ACC112 (cell line): Measurements from ENCODE around the gene TTLL12.

Experiments used
- H2AFZ ChIP-seq: fragments of 200-600 bp; sonication (generic); one replicate; pipeline ENCODE4 v1.6.0; 2017; ENCODE audit warnings: antibody characterized with exemption, low read length; ENCODE audit not compliant: unreplicated experiment
- H3K27ac ChIP-seq: fragments of 200-600 bp; sonication (generic); 2 replicates; pipeline ENCODE4 v1.5.1; 2014; ENCODE audit warnings: low read depth, mild to moderate bottlenecking, antibody characterized with exemption, low read length, moderate library complexity
- H3K27me3 ChIP-seq: fragments of 200-600 bp; sonication (generic); 2 replicates; pipeline ENCODE4 v1.6.1; 2014; ENCODE audit warnings: mild to moderate bottlenecking, antibody characterized with exemption, low read length, moderate library complexity, mixed read lengths; ENCODE audit not compliant: insufficient read depth
- H3K36me3 ChIP-seq: fragments of 200-600 bp; sonication (generic); 2 replicates; pipeline ENCODE4 v1.6.1; 2016; ENCODE audit warnings: mild to moderate bottlenecking, antibody characterized with exemption, low read length, moderate library complexity, mixed read lengths; ENCODE audit not compliant: insufficient read depth
- H3K4me1 ChIP-seq: fragments of 200-600 bp; sonication (generic); one replicate; pipeline ENCODE4 v1.6.1; 2016; ENCODE audit warnings: low read length, mixed read lengths; ENCODE audit not compliant: insufficient read depth, unreplicated experiment, control insufficient read depth
- H3K4me3 ChIP-seq: fragments of 200-600 bp; sonication (generic); 2 replicates; pipeline ENCODE4 v1.5.1; 2014; ENCODE audit warnings: mild to moderate bottlenecking, low read depth, low read length
- H3K79me2 ChIP-seq: fragments of 200-600 bp; sonication (generic); one replicate; pipeline ENCODE4 v1.6.0; 2016; ENCODE audit warnings: low read length; ENCODE audit not compliant: control insufficient read depth, unreplicated experiment, insufficient read depth

Gene TTLL12

GRCh38 chr22:43171607-43172006 is 15.3 kb downstream of the TTLL12 start:
- no peak overlapping the region for H2AFZ ChIP-seq
- H3K4me1 ChIP-seq: no peaks in the 10 kb centered on the region
- H3K27me3 ChIP-seq: no peaks in the 10 kb centered on the region
- H3K4me3 ChIP-seq: no peak overlapping the region
- H3K79me2 ChIP-seq: no peaks in the 10 kb centered on the region
- H3K36me3 ChIP-seq: no peaks in the 10 kb centered on the region
- H3K27ac ChIP-seq: no peak overlapping the region

- no peaks in the 10 kb centered on the region for H3K79me2 ChIP-seq
- H3K27ac ChIP-seq: no peak overlapping the region
Observed at GRCh38 chr22:43171019-43171491, 15.9 kb downstream of the TTLL12 start.

GRCh38 chr22:43170131-43170480 is 16.8 kb downstream of the TTLL12 start:
- Histone ChIP-seq H3K36me3 (no peaks in the 10 kb centered on the region), H3K27me3 (no peaks in the 10 kb centered on the region), H3K4me1 (no peaks in the 10 kb centered on the region), H2AFZ (no peak overlapping the region), H3K27ac (no peak overlapping the region), H3K4me3 (no peak overlapping the region), H3K79me2 (no peaks in the 10 kb centered on the region)

More at GRCh38 chr22:43171019-43171491, 15.9 kb downstream of the TTLL12 start:
- Histone ChIP-seq H2AFZ (no peak overlapping the region), H3K36me3 (no peaks in the 10 kb centered on the region), H3K4me1 (no peaks in the 10 kb centered on the region), H3K27me3 (no peaks in the 10 kb centered on the region), H3K4me3 (no peak overlapping the region)

- no peaks in the 10 kb centered on the region for H3K79me2 ChIP-seq
- no peaks in the 10 kb centered on the region for H3K36me3 ChIP-seq
- no peak overlapping the region for H3K27ac ChIP-seq
- H2AFZ ChIP-seq: no peak overlapping the region
- no peak overlapping the region for H3K4me3 ChIP-seq
- no peaks in the 10 kb centered on the region for H3K27me3 ChIP-seq
- H3K4me1 ChIP-seq: no peaks in the 10 kb centered on the region
Observed at GRCh38 chr22:43169310-43170130, 17.4 kb downstream of the TTLL12 start.

GRCh38 chr22:43168471-43169309 is 18.2 kb downstream of the TTLL12 start:
- Histone ChIP-seq H3K4me1 (no peaks in the 10 kb centered on the region), H3K27me3 (no peaks in the 10 kb centered on the region)

GRCh38 chr22:43167001-43167589 is 19.8 kb downstream of the TTLL12 start:
- Histone ChIP-seq H3K36me3 (no peaks in the 10 kb centered on the region), H3K27ac (no peak overlapping the region)

More at GRCh38 chr22:43168471-43169309, 18.2 kb downstream of the TTLL12 start:
- H2AFZ ChIP-seq: no peak overlapping the region
- H3K79me2 ChIP-seq: no peaks in the 10 kb centered on the region
- H3K27ac ChIP-seq: no peak overlapping the region
- no peaks in the 10 kb centered on the region for H3K36me3 ChIP-seq
- no peak overlapping the region for H3K4me3 ChIP-seq

GRCh38 chr22:43166132-43166930 is 20.6 kb downstream of the TTLL12 start:
- Histone ChIP-seq H3K27me3 (no peaks in the 10 kb centered on the region), H3K4me1 (no peaks in the 10 kb centered on the region), H2AFZ (no peak overlapping the region)

More at GRCh38 chr22:43167001-43167589, 19.8 kb downstream of the TTLL12 start:
- Histone ChIP-seq H3K4me1 (no peaks in the 10 kb centered on the region), H2AFZ (no peak overlapping the region), H3K27me3 (no peaks in the 10 kb centered on the region), H3K4me3 (no peak overlapping the region), H3K79me2 (no peaks in the 10 kb centered on the region)

GRCh38 chr22:43164636-43165035 is 22.3 kb downstream of the TTLL12 start:
- Histone ChIP-seq H3K4me1 (no peaks in the 10 kb centered on the region), H2AFZ (no peak overlapping the region), H3K27ac (no peak overlapping the region), H3K36me3 (no peaks in the 10 kb centered on the region), H3K79me2 (no peaks in the 10 kb centered on the region), H3K27me3 (no peaks in the 10 kb centered on the region), H3K4me3 (no peak overlapping the region)

More at GRCh38 chr22:43166132-43166930, 20.6 kb downstream of the TTLL12 start:
- Histone ChIP-seq H3K36me3 (no peaks in the 10 kb centered on the region), H3K4me3 (no peak overlapping the region), H3K27ac (no peak overlapping the region), H3K79me2 (no peaks in the 10 kb centered on the region)

- no peaks in the 10 kb centered on the region for H3K36me3 ChIP-seq
- no peak overlapping the region for H2AFZ ChIP-seq
- peaks cover 7% of the 10 kb centered on the region for H3K79me2 ChIP-seq
- no peaks in the 10 kb centered on the region for H3K4me1 ChIP-seq
- H3K4me3 ChIP-seq: no peak overlapping the region
- no peaks in the 10 kb centered on the region for H3K27me3 ChIP-seq
- H3K27ac ChIP-seq: no peak overlapping the region
Observed at GRCh38 chr22:43163241-43163795, 23.6 kb downstream of the TTLL12 start.
